ENCODE data around the gene NFATC3. TPM values are rescaled to one million over a fixed set of nuclear protein-coding genes. Genes with fewer than 3 reads are reported as not detected.

The NFATC3 gene
- total RNA-seq, 4 donors from 2014 or later = 27.5 to 107 (median 41.6) TPM

- DNase-seq = no peak
- no peak overlapping the region for H3K27ac ChIP-seq
- intact Hi-C loops (cut with DNase I; ENCODE audit: low total_unique reads) = loop anchor here (5.0 kb wide), 1 partner anchor 224 kb away; no protein-coding TSS in a partner anchor
- no peak overlapping the region for H3K4me3 ChIP-seq
- in situ Hi-C loops (cut with MboI; ENCODE audit: low pct_ligation_motif_present in 1 of 4, low pct_unique_long_range_greater_than_20kb in 1 of 4, low sequenced_read_pairs in 3 of 4) = loop anchor here in 1 of 4 donors (10.0 kb wide), 1 partner anchor 47 kb away; the partner anchor contains the start of gene DPEP2
- TF ChIP-seq POLR2AphosphoS5 (IDR thresholded peaks at IDR 0.05) = no peak
- no peak for TF ChIP-seq CTCF (IDR thresholded peaks at IDR 0.05)
- TF ChIP-seq POLR2A (IDR thresholded peaks at IDR 0.05) = no peak
- TF ChIP-seq EP300 (IDR thresholded peaks at IDR 0.05; ENCODE audit: low read depth) = no peak
- WGBS, 2 donors (ENCODE audit: low coverage in 1 of 2) = 85 to 90% methylated on average over 2 of the region's 2 CpGs
- peaks cover 0 to 3% (median 0%) of the 10 kb centered on the region in 4 donors for H3K36me3 ChIP-seq
- no peaks in the 10 kb centered on the region for H3K9me3 ChIP-seq
- no peaks in the 10 kb centered on the region for H3K4me1 ChIP-seq
- H3K27me3 ChIP-seq = no peaks in the 10 kb centered on the region
Observed at GRCh38 chr16:68041783-68042182, 43.4 kb upstream of the NFATC3 start.

GRCh38 chr16:68046106-68046505 lies 39.1 kb upstream of the NFATC3 start:
- WGBS, 2 donors (ENCODE audit: low coverage in 1 of 2) = 74 to 84% methylated on average over 3 to 7 of the region's 7 CpGs
- in situ Hi-C loops (cut with MboI; ENCODE audit: low pct_ligation_motif_present in 1 of 4, low pct_unique_long_range_greater_than_20kb in 1 of 4, low sequenced_read_pairs in 3 of 4) = loop anchor here in 1 of 4 donors (10.0 kb wide), 1 partner anchor 51 kb away; the partner anchor contains the start of gene DPEP2
- no peak for TF ChIP-seq POLR2A (IDR thresholded peaks at IDR 0.05)
- no peak for TF ChIP-seq EP300 (IDR thresholded peaks at IDR 0.05; ENCODE audit: low read depth)
- TF ChIP-seq CTCF (IDR thresholded peaks at IDR 0.05) = no peak
- no peak for TF ChIP-seq POLR2AphosphoS5 (IDR thresholded peaks at IDR 0.05)
- no peaks in the 10 kb centered on the region for H3K4me1 ChIP-seq
- H3K4me3 ChIP-seq = no peak overlapping the region
- no peak for DNase-seq
- no peaks in the 10 kb centered on the region for H3K9me3 ChIP-seq
- intact Hi-C loops (cut with DNase I; ENCODE audit: low total_unique reads) = no loop called here
- H3K27ac ChIP-seq = no peak overlapping the region
- no peaks in the 10 kb centered on the region for H3K27me3 ChIP-seq
- peaks cover 0 to 9% (median 0%) of the 10 kb centered on the region in 4 donors for H3K36me3 ChIP-seq

- TF ChIP-seq EP300 (IDR thresholded peaks at IDR 0.05; ENCODE audit: low read depth) (no peak), POLR2A (IDR thresholded peaks at IDR 0.05) (no peak), CTCF (IDR thresholded peaks at IDR 0.05) (no peak), POLR2AphosphoS5 (IDR thresholded peaks at IDR 0.05) (no peak)
- 84 to 100% methylated on average over 2 of the region's 2 CpGs for WGBS, 2 donors (ENCODE audit: low coverage in 1 of 2)
- H3K4me1 ChIP-seq = no peaks in the 10 kb centered on the region
- in situ Hi-C loops (cut with MboI; ENCODE audit: low pct_ligation_motif_present in 1 of 4, low pct_unique_long_range_greater_than_20kb in 1 of 4, low sequenced_read_pairs in 3 of 4) = loop anchor here in 1 of 4 donors (10.0 kb wide), 1 partner anchor 53 kb away; the partner anchor contains the start of gene DPEP2
- no peaks in the 10 kb centered on the region for H3K27me3 ChIP-seq
- no peaks in the 10 kb centered on the region for H3K9me3 ChIP-seq
- H3K27ac ChIP-seq = no peak overlapping the region
- DNase-seq = no peak
- H3K4me3 ChIP-seq = no peak overlapping the region
- intact Hi-C loops (cut with DNase I; ENCODE audit: low total_unique reads) = no loop called here
- peaks cover 0 to 9% (median 0%) of the 10 kb centered on the region in 4 donors for H3K36me3 ChIP-seq
Observed at GRCh38 chr16:68047987-68048386, 37.2 kb upstream of the NFATC3 start.

DNA sequence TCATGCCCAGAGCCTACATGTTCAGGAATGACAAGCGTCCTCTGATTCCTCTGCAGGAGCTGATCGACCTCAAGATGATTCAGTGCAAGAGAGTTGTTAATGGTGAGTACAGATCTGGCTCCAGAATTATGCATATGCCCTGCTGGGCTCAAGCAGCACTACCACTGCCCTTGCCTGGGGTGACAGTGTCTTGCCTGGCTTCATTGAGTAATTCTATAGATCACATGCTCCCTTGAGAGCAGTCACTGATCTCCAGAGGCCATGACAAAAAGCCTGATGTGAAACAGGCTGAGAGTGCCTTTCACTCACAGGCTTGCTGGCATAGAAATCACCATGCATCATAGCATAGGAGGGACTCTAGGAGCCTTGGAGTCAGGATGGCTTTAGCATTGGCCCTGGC lies 35.7 kb upstream of the NFATC3 start:
- H3K9me3 ChIP-seq = no peaks in the 10 kb centered on the region
- 89% methylated on average over 2 of the region's 2 CpGs; no CpG with 5 or more reads in 1 of the 2 donors for WGBS, 2 donors (ENCODE audit: low coverage in 1 of 2)
- TF ChIP-seq POLR2A (IDR thresholded peaks at IDR 0.05) (no peak), EP300 (IDR thresholded peaks at IDR 0.05; ENCODE audit: low read depth) (no peak), POLR2AphosphoS5 (IDR thresholded peaks at IDR 0.05) (no peak), CTCF (IDR thresholded peaks at IDR 0.05) (no peak)
- intact Hi-C loops (cut with DNase I; ENCODE audit: low total_unique reads) = no loop called here
- no peaks in the 10 kb centered on the region for H3K27me3 ChIP-seq
- no peak overlapping the region for H3K27ac ChIP-seq
- in situ Hi-C loops (cut with MboI; ENCODE audit: low pct_ligation_motif_present in 1 of 4, low pct_unique_long_range_greater_than_20kb in 1 of 4, low sequenced_read_pairs in 3 of 4) = loop anchor here in 1 of 4 donors (10.0 kb wide), 1 partner anchor 55 kb away; the partner anchor contains the start of gene DPEP2
- H3K36me3 ChIP-seq = peaks cover 0 to 12% (median 2%) of the 10 kb centered on the region in 4 donors
- no peak for DNase-seq
- H3K4me3 ChIP-seq = no peak overlapping the region
- H3K4me1 ChIP-seq = no peaks in the 10 kb centered on the region
